B cell (primary cell): Measurements from ENCODE around the gene ANKS1B.

Source experiments
- CTCF ChIP-seq: fragments of 200-600 bp; IDR thresholded peaks from one replicate; pipeline ENCODE4 v1.8.0; 2022; ENCODE audit warnings: antibody characterized with exemption, mild to moderate bottlenecking
- EZH2 ChIP-seq: IDR thresholded peaks from 2 replicates; pipeline ENCODE4 v1.6.1; 2012; ENCODE audit warnings: borderline replicate concordance, low read depth, mild to moderate bottlenecking, moderate library complexity, low read length; ENCODE audit not compliant: insufficient read depth, poor library complexity, severe bottlenecking

GRCh38 chr12:98901189-98901588 is 1083.5 kb downstream of the ANKS1B start:
- no peak for TF ChIP-seq CTCF
- TF ChIP-seq EZH2: no peak
